Endothelial cell of umbilical vein (primary cell): Measurements from ENCODE around the gene SERGEF. TPM values are rescaled to one million over a fixed set of nuclear protein-coding genes. Genes with fewer than 3 reads are reported as not detected.

Experiments
- BruUV-seq: library from RNA; stranded (reverse); fragments of 400-500 nt; replicated peaks from 2 replicates; lab custom pipeline; 2021; lab: Mats Ljungman, UMichigan
- CTCF ChIA-PET: fragments of 300-600, 350-600 bp; sonication (Branson Sonifier 250); formaldehyde crosslinking; loops from one replicate; lab custom pipeline; 2021; ENCODE audit warnings: antibody characterized with exemption, inconsistent platforms; lab: Charles Lee
- POLR2A ChIA-PET: fragments of 300-600, 350-600 bp; sonication (Branson Sonifier 250); formaldehyde crosslinking; loops from one replicate; lab custom pipeline; 2021; ENCODE audit warnings: antibody characterized with exemption, inconsistent platforms; lab: Charles Lee
- DNase-seq: peaks from one replicate; pipeline ENCODE4 v3.0.0-alpha.2; 2011; ENCODE audit warnings: low read depth, low spot score
- FAIRE-seq: peaks from 2 replicates; lab custom pipeline; 2011; peaks lifted over from hg19 to GRCh38; lab: Jason Lieb, UNC
- H2AFZ ChIP-seq: 2 replicates; pipeline ENCODE4 v1.6.0; 2012; ENCODE audit warnings: low read depth, low read length, control low read depth, inconsistent platforms
- H3K27ac ChIP-seq: 2 replicates; pipeline ENCODE4 v1.5.1; 2011; ENCODE audit warnings: low read depth, mild to moderate bottlenecking, control low read depth, low read length, moderate library complexity; ENCODE audit not compliant: insufficient read depth
- H3K27me3 ChIP-seq, 2 experiments: 2 replicates each; pipeline versions ENCODE4 v1.6.0 to v1.6.1; 2011; ENCODE audit warnings: low read length in 2 of 2, mixed read lengths in 1 of 2; ENCODE audit not compliant: control insufficient read depth in 2 of 2, insufficient read depth in 2 of 2
- H3K36me3 ChIP-seq, 2 experiments: 2 replicates in 1 of 2; 3 replicates in 1 of 2; pipeline ENCODE4 v1.5.1; 2011; ENCODE audit warnings: low read length in 2 of 2, mild to moderate bottlenecking in 1 of 2, moderate library complexity in 1 of 2; ENCODE audit not compliant: control insufficient read depth in 2 of 2, insufficient read depth in 2 of 2; ENCODE audit errors: extremely low read depth in 1 of 2
- H3K4me1 ChIP-seq: 3 replicates; pipeline ENCODE4 v1.5.1; 2011; ENCODE audit warnings: mild to moderate bottlenecking, low read length; ENCODE audit not compliant: control insufficient read depth, insufficient read depth; ENCODE audit errors: extremely low read depth
- H3K4me2 ChIP-seq: 2 replicates; pipeline ENCODE4 v1.6.1; 2011; ENCODE audit warnings: low read length, control low read depth, mixed read lengths; ENCODE audit not compliant: insufficient read depth
- H3K4me3 ChIP-seq, 3 experiments: fragments of 200-600 bp in 1 of 3; sonication (generic), shearing (Covaris generic) in 1 of 3; replicated peaks in 1 of 3; 2 replicates each; pipeline ENCODE4 v1.5.1; 2011 to 2016; ENCODE audit warnings: control low read depth in 3 of 3, low read length in 3 of 3, mild to moderate bottlenecking in 2 of 3, inconsistent platforms in 1 of 3, low read depth in 1 of 3, moderate library complexity in 1 of 3; ENCODE audit not compliant: insufficient read depth in 1 of 3
- H3K79me2 ChIP-seq: 2 replicates; pipeline ENCODE4 v1.6.0; 2012; ENCODE audit warnings: low read length, inconsistent platforms; ENCODE audit not compliant: control insufficient read depth, insufficient read depth
- H3K9ac ChIP-seq: replicated peaks from 2 replicates; pipeline ENCODE3; 2011; ENCODE audit warnings: low read length, control low read depth; ENCODE audit not compliant: insufficient read depth; ENCODE audit errors: extremely low read depth
- H3K9me1 ChIP-seq: replicated peaks from 3 replicates; pipeline ENCODE4 v1.6.0; 2011; ENCODE audit warnings: mild to moderate bottlenecking, low read length; ENCODE audit not compliant: control insufficient read depth, insufficient read depth; ENCODE audit errors: extremely low read depth
- H3K9me3 ChIP-seq: replicated peaks from 2 replicates; pipeline ENCODE4 v1.5.1; 2012; ENCODE audit warnings: low read length, inconsistent platforms; ENCODE audit not compliant: control insufficient read depth, insufficient read depth
- H4K20me1 ChIP-seq: replicated peaks from 2 replicates; pipeline ENCODE3; 2011; ENCODE audit warnings: mild to moderate bottlenecking, low read length; ENCODE audit not compliant: control insufficient read depth, insufficient read depth; ENCODE audit errors: extremely low read depth
- CTCF ChIP-seq, 2 donors: IDR thresholded peaks; 1 replicate in 1 of 2; 2 replicates in 1 of 2; pipeline ENCODE4 v1.5.1; 2011; ENCODE audit warnings: low read length in 2 of 2, mild to moderate bottlenecking in 2 of 2, moderate library complexity in 2 of 2, control low read depth in 1 of 2, inconsistent platforms in 1 of 2, low read depth in 1 of 2; ENCODE audit not compliant: insufficient read depth in 1 of 2; ENCODE audit errors: extremely low read depth in 1 of 2
- EZH2 ChIP-seq: IDR thresholded peaks from 2 replicates; pipeline ENCODE4 v1.6.1; 2012; ENCODE audit warnings: borderline replicate concordance, low read depth, mild to moderate bottlenecking, moderate library complexity, low read length, inconsistent platforms; ENCODE audit not compliant: severe bottlenecking
- FOS ChIP-seq: IDR thresholded peaks from 2 replicates; pipeline ENCODE4 v1.6.1; 2011; ENCODE audit warnings: mild to moderate bottlenecking, low read length, moderate library complexity, borderline replicate concordance; ENCODE audit not compliant: insufficient read depth
- GATA2 ChIP-seq: IDR thresholded peaks from 2 replicates; pipeline ENCODE4 v1.7.0; 2011; ENCODE audit warnings: low read depth, mild to moderate bottlenecking, moderate library complexity, mixed read lengths, low read length; ENCODE audit not compliant: insufficient read length, insufficient read depth
- JUN ChIP-seq: IDR thresholded peaks from 2 replicates; pipeline ENCODE4 v1.6.1; 2011; ENCODE audit warnings: borderline replicate concordance, low read depth; ENCODE audit not compliant: insufficient read length, insufficient read depth
- MAX ChIP-seq: IDR thresholded peaks from 2 replicates; pipeline ENCODE4 v1.6.1; 2011; ENCODE audit not compliant: insufficient read depth, insufficient read length
- MYC ChIP-seq: IDR thresholded peaks from one replicate; pipeline ENCODE4 v1.6.1; 2011; ENCODE audit warnings: mild to moderate bottlenecking, low read depth, low read length
- POLR2A ChIP-seq: IDR thresholded peaks from 2 replicates; pipeline ENCODE4 v1.6.1; 2012; ENCODE audit warnings: low read depth, mild to moderate bottlenecking, control low read depth, low read length
- POLR2AphosphoS5 ChIP-seq: IDR thresholded peaks from 2 replicates; pipeline ENCODE4 v1.6.1; 2012; ENCODE audit warnings: low read depth, mild to moderate bottlenecking, control low read depth, low read length, moderate library complexity; ENCODE audit not compliant: insufficient read depth
- dilution Hi-C: fragments of 300-500 bp; cut with MboI; formaldehyde crosslinking; loops from one replicate; pipeline ENCODE4 v1.15.0; 2019; ENCODE audit warnings: low sequenced_read_pairs; ENCODE audit not compliant: extremely low pct_ligation_motif_present
- intact Hi-C: fragments of 100-400 bp; cut with micrococcal nuclease; formaldehyde crosslinking; loops from one replicate; pipeline ENCODE4 v1.10.0; 2022
- polyA plus RNA-seq, 4 experiments: library from polyadenylated mRNA; depleted of rRNA in 3 of 4; stranded (reverse) in 3 of 4; unstranded in 1 of 4; fragments of >200 nt; gene quantifications; 2 replicates each; pipeline versions ENCODE4 v1.2.1 to v1.2.3, GENCODE V29; 2011 to 2012; ENCODE audit warnings: missing spikeins in 1 of 4
- total RNA-seq: library from RNA; stranded (reverse); gene quantifications from 2 replicates; pipeline ENCODE4 v1.2.3, GENCODE V29; 2021

SERGEF gene
- total and polyA plus RNA-seq, 2 donors (not counting 3 experiments of a cell fraction or from before 2014, with no cell fraction given) = 8.7 to 16.7 TPM

- Histone ChIP-seq H3K4me2 (no peak overlapping the region), H3K9ac (no peak overlapping the region), H4K20me1 (no peaks in the 10 kb centered on the region), H3K36me3 (no peaks in the 10 kb centered on the region), H3K4me3 (no peak overlapping the region), H2AFZ (no peak overlapping the region), H3K79me2 (no peaks in the 10 kb centered on the region), H3K4me1 (no peaks in the 10 kb centered on the region), H3K27ac (no peak overlapping the region), H3K27me3 (no peaks in the 10 kb centered on the region), H3K9me1 (no peaks in the 10 kb centered on the region), H3K9me3 (no peaks in the 10 kb centered on the region)
- POLR2A ChIA-PET = no interaction called here
- CTCF ChIA-PET = interaction anchor here (2.2 to 15.8 kb wide), 4 partner anchors 11 to 378 kb away, joined by 5 to 593 read pairs (median 66); partner anchors contain the start of gene KCNC1
- no TSS peak for BruUV-seq
- dilution Hi-C loops (no loop called here), intact Hi-C loops (no loop called here)
- FAIRE-seq = no peak
- DNase-seq = no peak
- no peak for TF ChIP-seq JUN
- TF ChIP-seq POLR2AphosphoS5 = no peak
- no peak for TF ChIP-seq MAX
- no peak for TF ChIP-seq CTCF (IDR thresholded peaks at IDR 0.05; ENCODE audit: extremely low read depth in 1 of 2, insufficient read depth in 1 of 2, low read depth in 1 of 2, low read length in 2 of 2)
- no peak for TF ChIP-seq MYC
- no peak for TF ChIP-seq EZH2
- TF ChIP-seq POLR2A = no peak
- no peak for TF ChIP-seq GATA2
- TF ChIP-seq FOS = no peak
Observed at GRCh38 chr11:17976651-17977050, 36.2 kb downstream of the SERGEF start.
